NCI-H2081 (cell line): ENCODE data around the gene PPFIBP2.

Experiments
- DNase-seq, 2 experiments: peaks; one replicate each; lab custom pipeline; 2025; lab: John Stamatoyannopoulos, UW

The PPFIBP2 gene

GRCh38 chr11:7696424-7696823 is 182.6 kb downstream of the PPFIBP2 start:
- no peak for DNase-seq
